ELR (cell line): ENCODE data around the gene PLCB1.

ENCODE experiments used
- DNase-seq: peaks from one replicate; pipeline ENCODE4 v3.0.0-alpha.2; 2015; ENCODE audit warnings: low read depth

PLCB1 gene

GRCh38 chr20:8129211-8129976 is 2.7 kb upstream of the PLCB1 start:
- DNase-seq, result no peak

GRCh38 chr20:8130840-8131526 is 1.1 kb upstream of the PLCB1 start:
- no peak for DNase-seq

GRCh38 chr20:8132484-8133309 is 631 bp downstream of the PLCB1 start:
- DNase-seq, result peak; percentile 40

- DNase-seq, result no peak
Observed at GRCh38 chr20:8133310-8133768, 1.3 kb downstream of the PLCB1 start.

GRCh38 chr20:8133851-8134451 is 1.9 kb downstream of the PLCB1 start:
- DNase-seq, result no peak

- DNase-seq, result no peak
Observed at GRCh38 chr20:8139899-8140298, 7.8 kb downstream of the PLCB1 start.

GRCh38 chr20:8143474-8143873 is 11.4 kb downstream of the PLCB1 start:
- no peak for DNase-seq

GRCh38 chr20:8144282-8145245 is 12.5 kb downstream of the PLCB1 start:
- peak; percentile 85 for DNase-seq

GRCh38 chr20:8145246-8146168 is 13.4 kb downstream of the PLCB1 start:
- DNase-seq, result no peak

GRCh38 chr20:8147476-8147875 is 15.4 kb downstream of the PLCB1 start:
- no peak for DNase-seq

- peak; percentile 63 for DNase-seq
Observed at GRCh38 chr20:8148501-8148900, 16.4 kb downstream of the PLCB1 start.

- DNase-seq, result no peak
Observed at GRCh38 chr20:8150591-8150990, 18.5 kb downstream of the PLCB1 start.

GRCh38 chr20:8151372-8151771 is 19.3 kb downstream of the PLCB1 start:
- no peak for DNase-seq

GRCh38 chr20:8152183-8152582 is 20.1 kb downstream of the PLCB1 start:
- peak; percentile 55 for DNase-seq

- DNase-seq, result no peak
Observed at GRCh38 chr20:8152847-8153246, 20.8 kb downstream of the PLCB1 start.

- DNase-seq, result no peak
Observed at GRCh38 chr20:8153281-8153908, 21.3 kb downstream of the PLCB1 start.

GRCh38 chr20:8154638-8155037 is 22.6 kb downstream of the PLCB1 start:
- DNase-seq, result no peak

- no peak for DNase-seq
Observed at GRCh38 chr20:8155229-8155628, 23.2 kb downstream of the PLCB1 start.

- no peak for DNase-seq
Observed at GRCh38 chr20:8155812-8156211, 23.7 kb downstream of the PLCB1 start.
